IPS DF 19.7 (cell line): ENCODE results near the gene FBXO17.

Experiments
- DNase-seq: peaks from one replicate; pipeline ENCODE4 v3.0.0-alpha.2; 2013; ENCODE audit warnings: low read depth, low spot score

Gene FBXO17

GRCh38 chr19:38917516-38917915 is 58.0 kb downstream of the FBXO17 start:
- no peak for DNase-seq

DNA sequence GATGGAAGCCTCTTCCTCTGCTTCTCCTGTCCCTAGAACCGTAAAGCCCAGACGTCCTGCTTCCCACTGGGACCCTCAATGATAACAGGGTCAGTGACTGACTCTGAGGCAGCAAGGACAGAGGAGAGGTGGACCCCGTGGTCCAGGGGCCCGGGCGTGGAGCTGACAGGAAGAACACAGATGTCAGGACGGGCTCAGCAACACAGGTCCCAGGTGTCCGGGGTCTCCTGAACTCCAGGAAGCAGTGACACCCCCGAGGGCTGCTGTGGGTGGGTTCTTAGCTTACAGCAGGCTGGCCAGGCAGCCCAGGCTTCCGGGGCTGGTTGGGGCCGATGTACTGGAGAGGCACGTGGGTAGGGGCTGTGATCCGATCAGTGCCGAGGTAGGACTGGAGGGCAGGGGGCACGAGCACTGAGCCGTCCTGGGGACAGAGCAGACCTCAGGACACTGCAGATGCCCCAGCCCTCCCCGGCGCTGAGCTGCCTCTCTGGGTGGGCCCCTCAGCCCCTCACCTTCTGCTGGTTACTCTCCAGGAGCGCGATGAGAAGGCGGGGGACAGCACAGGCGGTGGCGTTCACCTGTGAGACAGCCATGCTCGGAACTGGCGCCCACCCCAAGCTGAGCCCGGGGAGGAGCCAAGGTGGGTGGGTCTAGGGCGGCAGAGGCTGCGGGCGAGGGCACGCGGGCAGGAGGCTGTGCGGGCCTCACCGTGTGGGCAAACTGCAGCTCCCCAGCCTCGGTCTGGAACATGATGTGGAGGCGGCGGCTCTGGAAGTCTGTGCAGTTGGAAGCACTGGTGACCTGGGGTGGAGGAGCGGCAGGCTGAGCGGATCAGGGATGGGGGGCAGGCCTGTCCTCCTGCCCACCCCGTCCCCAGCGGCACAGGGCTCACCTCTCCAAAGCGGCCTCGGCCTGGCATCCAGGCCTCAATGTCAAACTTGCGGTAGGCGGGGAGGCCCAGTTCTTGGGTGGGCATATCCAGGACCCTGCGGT is 59.9 kb downstream of the FBXO17 start:
- DNase-seq, result no peak

DNA sequence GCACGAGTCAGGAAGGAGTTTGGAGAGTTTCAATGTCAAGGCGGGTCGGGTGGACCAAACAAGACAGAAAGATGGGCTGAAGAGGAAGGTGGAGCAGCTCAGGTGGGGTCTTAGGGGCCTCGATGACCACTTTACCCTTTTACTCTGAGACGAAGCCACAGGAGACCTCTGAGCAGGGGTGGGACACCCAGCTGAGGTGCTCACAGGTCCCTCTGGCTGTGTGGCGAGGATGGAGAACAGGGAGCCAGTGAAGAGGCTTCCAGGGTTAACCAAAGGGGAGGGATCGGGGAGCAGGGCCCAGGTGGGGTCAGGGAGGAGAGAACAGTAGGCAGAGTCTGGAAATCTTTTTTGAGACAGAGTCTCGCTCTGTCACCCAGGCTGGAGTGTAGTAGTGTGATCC is 61.6 kb downstream of the FBXO17 start:
- no peak for DNase-seq

DNA sequence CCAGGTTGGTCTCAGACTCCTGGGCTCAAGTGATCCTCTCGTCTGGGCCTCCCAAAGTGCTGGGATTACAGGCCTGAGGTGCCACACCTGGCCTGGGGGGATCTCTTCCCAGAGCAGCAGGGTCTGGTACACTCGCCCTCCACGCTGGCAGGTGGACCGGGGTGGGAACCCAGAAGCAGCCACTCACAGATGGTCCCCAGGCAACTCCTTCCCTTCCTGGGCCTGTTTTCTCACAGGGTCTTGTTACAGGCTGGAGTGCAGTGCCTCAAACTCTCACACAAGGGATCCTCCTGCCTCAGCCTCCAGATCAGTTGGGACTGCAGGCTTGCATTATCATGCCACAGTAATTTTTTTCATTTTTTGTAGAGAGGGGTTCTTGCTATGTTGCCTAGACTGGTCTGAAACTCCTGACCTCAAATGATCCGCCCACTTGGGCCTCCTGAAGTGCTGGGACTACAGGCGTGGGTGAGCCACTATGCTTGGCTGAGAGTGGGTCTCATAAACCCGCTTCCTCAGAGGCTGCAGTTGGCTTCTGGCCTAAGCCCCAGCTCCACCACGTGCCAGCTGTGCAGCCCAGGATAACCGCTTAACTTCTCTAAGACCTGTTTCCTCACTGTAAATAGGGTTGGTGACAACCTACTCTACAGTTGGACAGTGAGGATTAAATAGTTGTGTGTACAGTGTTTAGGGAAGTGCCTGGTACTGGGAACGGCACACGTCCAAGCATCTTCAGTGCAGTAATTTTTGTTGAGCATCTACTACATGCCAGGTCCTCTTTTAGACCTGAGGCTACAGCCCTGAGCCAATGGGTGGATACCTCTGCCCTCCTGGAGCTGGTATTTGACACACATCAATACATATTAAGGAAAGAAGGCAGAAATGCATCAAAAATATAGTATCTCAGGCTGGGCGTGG is 62.7 kb downstream of the FBXO17 start:
- no peak for DNase-seq

DNA sequence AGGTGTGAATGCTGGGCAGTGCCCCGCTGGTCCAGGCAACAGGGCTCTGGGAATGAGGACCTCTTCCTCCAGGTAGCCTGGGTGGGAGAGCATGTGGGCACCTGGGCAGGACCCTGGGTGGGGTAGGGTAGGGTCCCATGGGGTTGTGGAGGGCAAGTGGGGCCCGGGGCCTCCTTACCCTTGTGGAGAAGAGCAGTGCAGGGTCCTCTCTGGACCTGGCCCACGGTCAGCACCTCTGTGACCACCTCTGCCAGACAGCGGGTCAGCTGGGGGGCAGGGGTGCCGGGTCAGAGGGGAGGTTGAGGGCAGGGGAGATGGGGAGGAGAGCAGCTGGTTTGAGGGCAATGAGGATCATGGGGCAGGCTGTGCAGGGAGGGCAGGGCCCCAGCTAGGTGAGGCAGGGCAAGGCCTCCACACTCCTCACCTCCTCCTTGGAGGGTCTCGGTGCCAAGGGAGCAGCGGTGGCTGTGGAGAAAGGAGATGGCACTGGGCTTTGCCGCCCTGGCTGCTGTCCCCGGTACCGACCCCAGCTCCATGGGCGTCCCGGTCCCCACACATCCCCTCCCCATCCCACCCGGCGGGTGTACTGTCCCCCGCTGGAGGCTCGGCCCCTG is 64.0 kb downstream of the FBXO17 start:
- no peak for DNase-seq

DNA sequence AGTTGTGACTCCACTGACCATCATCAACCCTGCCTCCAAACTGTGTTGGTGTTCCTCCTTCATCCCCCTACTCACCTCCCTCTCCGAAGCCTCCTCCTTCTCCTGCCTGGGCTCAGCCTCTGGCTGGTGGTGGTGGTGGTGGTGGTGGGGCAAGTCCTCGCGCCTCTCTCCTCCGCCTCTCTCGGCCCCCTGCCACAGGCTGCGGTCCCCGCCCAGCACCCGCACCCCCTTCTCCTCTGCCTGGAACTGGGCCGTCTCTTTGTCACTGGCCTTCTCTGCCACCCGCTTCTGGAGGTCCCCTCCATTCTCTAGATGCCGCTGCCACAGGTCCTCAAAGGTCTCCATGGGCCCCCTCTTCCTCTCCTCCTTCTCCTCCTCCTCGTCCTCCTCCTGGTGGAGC is 65.1 kb downstream of the FBXO17 start:
- DNase-seq, result no peak

DNA sequence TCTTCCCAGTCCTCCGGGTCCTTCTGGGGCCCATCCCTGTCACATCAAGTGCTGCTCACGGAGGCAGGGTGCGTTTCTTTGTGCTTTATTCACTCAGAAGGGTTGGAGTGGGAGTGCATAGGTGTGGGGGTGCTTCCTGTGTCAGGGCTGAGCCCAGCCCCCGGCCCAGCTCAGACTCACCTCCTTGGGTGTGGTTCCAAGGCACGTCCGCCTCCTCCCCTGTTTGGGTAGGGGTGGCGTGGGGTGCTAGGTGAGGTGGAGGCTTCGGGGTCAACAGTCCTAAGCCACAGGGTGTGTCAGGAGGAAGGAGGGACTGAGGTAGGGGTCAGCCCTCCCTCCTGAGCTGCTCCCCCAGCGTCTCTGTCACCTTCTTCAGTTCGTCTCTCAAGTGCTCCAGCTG is 66.6 kb downstream of the FBXO17 start:
- DNase-seq, result no peak

GRCh38 chr19:38907670-38908069 is 67.9 kb downstream of the FBXO17 start:
- no peak for DNase-seq

DNA sequence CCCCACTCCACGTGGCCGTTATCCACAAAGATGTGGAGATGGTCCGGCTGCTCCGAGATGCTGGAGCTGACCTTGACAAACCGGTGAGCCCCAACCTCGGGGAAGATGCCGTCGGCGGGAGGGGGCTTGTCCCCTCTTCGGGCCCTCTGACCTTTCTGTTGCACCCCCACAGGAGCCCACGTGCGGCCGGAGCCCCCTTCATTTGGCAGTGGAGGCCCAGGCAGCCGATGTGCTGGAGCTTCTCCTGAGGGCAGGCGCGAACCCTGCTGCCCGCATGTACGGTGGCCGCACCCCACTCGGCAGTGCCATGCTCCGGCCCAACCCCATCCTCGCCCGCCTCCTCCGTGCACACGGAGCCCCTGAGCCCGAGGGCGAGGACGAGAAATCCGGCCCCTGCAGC is 68.3 kb downstream of the FBXO17 start:
- no peak for DNase-seq

GRCh38 chr19:38905620-38906019 is 69.9 kb downstream of the FBXO17 start:
- no peak for DNase-seq

GRCh38 chr19:38904581-38905539 is 70.7 kb downstream of the FBXO17 start:
- DNase-seq, result no peak

GRCh38 chr19:38901683-38902082 is 73.9 kb downstream of the FBXO17 start:
- DNase-seq, result no peak

- DNase-seq, result no peak
These were observed 74.8 kb downstream of the FBXO17 start for GRCh38 chr19:38900743-38901190.

GRCh38 chr19:38900202-38900629 is 75.3 kb downstream of the FBXO17 start:
- no peak for DNase-seq

- peak; percentile 99 for DNase-seq
These were observed 75.9 kb downstream of the FBXO17 start, which contains the start of the genes NFKBIB and SIRT2 for GRCh38 chr19:38899447-38900201. Gene NFKBIB, plus strand, starts transcription at chr19:38899969. Its CDS starts 64 bp downstream, at chr19:38900033. Gene SIRT2, minus strand, starts transcription at chr19:38899618. Its CDS starts 97 bp downstream, at chr19:38899521.

DNA sequence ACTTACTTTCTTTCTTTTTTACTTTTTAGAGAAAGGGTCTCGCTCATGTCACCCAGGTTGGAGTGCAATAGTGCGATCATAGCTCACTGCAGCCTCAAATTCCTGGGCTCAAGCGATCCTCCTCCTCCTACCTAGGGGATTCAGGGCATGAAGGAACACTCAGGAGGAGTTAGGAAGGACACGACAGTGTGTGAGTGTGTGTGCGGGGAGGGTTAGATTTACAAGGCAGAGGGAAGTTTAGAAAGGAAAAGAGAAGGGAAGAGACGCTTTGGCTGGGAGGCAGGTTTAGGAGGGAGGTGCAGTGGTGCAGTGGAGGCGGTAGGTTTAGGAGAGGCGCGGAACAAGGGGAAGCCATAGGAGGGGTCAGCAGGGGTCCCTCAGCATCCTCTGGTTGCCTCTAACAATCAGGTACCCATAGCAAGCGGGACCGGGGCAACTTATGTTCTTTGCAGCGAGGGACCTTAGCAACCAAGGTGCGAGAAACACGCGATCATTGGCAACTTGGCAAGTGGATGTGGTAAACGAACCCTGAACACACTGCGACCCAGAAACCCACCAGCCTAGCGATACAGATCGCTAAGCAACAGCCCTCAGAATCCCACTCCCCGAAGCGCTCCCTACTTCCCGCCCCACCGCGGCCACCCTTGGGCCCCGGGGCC is 76.6 kb downstream of the FBXO17 start:
- no peak for DNase-seq

DNA sequence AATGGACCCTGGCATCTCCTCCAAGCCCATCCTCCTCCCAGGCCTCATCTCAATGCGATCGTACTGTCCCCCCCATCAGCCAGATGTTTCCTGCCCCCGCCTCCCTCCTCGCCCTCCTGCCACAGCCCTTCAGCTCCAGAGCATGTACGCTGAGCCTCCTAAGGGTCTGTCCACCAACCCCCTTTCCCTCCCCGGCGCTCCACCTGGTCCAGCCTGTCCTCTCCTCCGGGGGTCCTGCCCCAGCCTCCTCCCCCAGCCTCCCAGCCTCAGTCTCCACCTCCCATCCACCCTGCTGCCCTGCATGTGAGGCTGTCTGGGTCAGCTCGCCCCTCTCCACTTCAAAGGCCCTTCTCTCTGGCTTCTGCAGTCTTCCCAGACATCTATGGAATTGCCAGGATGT is 80.6 kb downstream of the FBXO17 start:
- no peak for DNase-seq

GRCh38 chr19:38893341-38893771 is 82.2 kb downstream of the FBXO17 start:
- no peak for DNase-seq

DNA sequence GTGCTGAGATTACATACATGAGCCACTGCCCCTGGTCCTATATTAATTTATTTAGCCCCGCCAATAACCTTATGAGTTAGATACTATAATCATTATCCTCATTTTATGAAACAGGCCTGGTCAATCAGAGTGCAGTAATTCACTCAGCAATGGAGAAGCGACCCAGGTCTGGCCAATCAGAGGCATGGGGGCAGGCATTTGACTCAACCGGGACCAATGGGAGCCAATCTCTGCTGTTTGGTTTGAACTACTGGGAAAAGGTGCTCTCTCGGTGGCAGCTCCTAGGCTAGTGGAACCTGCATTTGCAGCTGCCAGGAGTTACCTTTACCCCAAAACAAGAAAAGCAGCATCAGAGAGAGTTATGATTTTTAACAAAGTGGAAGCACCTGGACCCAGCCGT is 82.7 kb downstream of the FBXO17 start:
- no peak for DNase-seq
